WI38 (cell line): ENCODE results near the gene DOCK10.

Experiments used
- H3K4me3 ChIP-seq: 2 replicates; pipeline ENCODE4 v1.5.1; 2011; ENCODE audit warnings: low read depth, mild to moderate bottlenecking, control low read depth, low read length
- CTCF ChIP-seq: IDR thresholded peaks from 2 replicates; pipeline ENCODE4 v1.5.1; 2012; ENCODE audit warnings: low read depth, mild to moderate bottlenecking, control low read depth, low read length

The DOCK10 gene

GRCh38 chr2:224870341-224870740, 171.9 kb downstream of the DOCK10 start:
- no peak overlapping the region for H3K4me3 ChIP-seq
- TF ChIP-seq CTCF = no peak

GRCh38 chr2:224869601-224870233, 172.6 kb downstream of the DOCK10 start:
- no peak for TF ChIP-seq CTCF
- no peak overlapping the region for H3K4me3 ChIP-seq

- no peak for TF ChIP-seq CTCF
- H3K4me3 ChIP-seq = no peak overlapping the region
Observed at GRCh38 chr2:224865016-224865415, 177.3 kb downstream of the DOCK10 start.

- no peak overlapping the region for H3K4me3 ChIP-seq
- no peak for TF ChIP-seq CTCF
Observed at GRCh38 chr2:224861266-224861665, 181.0 kb downstream of the DOCK10 start.

GRCh38 chr2:224860786-224861185, 181.5 kb downstream of the DOCK10 start:
- H3K4me3 ChIP-seq = no peak overlapping the region
- no peak for TF ChIP-seq CTCF

- no peak for TF ChIP-seq CTCF
- H3K4me3 ChIP-seq = no peak overlapping the region
Observed at GRCh38 chr2:224851811-224852210, 190.5 kb downstream of the DOCK10 start.

- H3K4me3 ChIP-seq = no peak overlapping the region
- TF ChIP-seq CTCF = no peak
Observed at GRCh38 chr2:224850081-224850480, 192.2 kb downstream of the DOCK10 start.
